Lower lobe of right lung (tissue), 2 donors: ENCODE data around the gene SELENOT. TPM values are rescaled to one million over a fixed set of nuclear protein-coding genes. Genes with fewer than 3 reads are reported as not detected.

Source experiments
- ATAC-seq, 2 donors: fragments of 200-7000 bp; cut with Tn5 transposase; one replicate each; pipeline ENCODE4 v1.9.1; 2020 to 2022; ENCODE audit warnings: mild to moderate bottlenecking in 2 of 2, moderate library complexity in 2 of 2
- DNase-seq: peaks from one replicate; pipeline ENCODE4 v3.0.0-alpha.2; 2020
- H3K27ac ChIP-seq: fragments of 200-600 bp; one replicate; pipeline ENCODE4 v1.8.0; 2022
- H3K27me3 ChIP-seq: fragments of 200-600 bp; one replicate; pipeline ENCODE4 v1.8.0; 2022; ENCODE audit warnings: low read depth
- H3K36me3 ChIP-seq: fragments of 200-600 bp; one replicate; pipeline ENCODE4 v1.8.0; 2022; ENCODE audit warnings: mild to moderate bottlenecking
- H3K4me1 ChIP-seq: fragments of 200-600 bp; one replicate; pipeline ENCODE4 v1.8.0; 2022
- H3K4me3 ChIP-seq: fragments of 200-600 bp; one replicate; pipeline ENCODE4 v1.8.0; 2022; ENCODE audit warnings: mild to moderate bottlenecking
- H3K9me3 ChIP-seq: fragments of 200-600 bp; one replicate; pipeline ENCODE4 v1.8.0; 2022
- intact Hi-C: fragments of 100-400 bp; cut with DNase I; formaldehyde crosslinking; loops from one replicate; pipeline ENCODE4 v1.11.0; 2022
- total RNA-seq: library from RNA; stranded (reverse); fragmentation: NEBNext Ultra II Directional; extraction: Animal tissue kit (Norgen Biotek cat#: 25700); gene quantifications from one replicate; pipeline ENCODE4 v1.2.1, GENCODE V29; 2021
- TF ChIP-seq, protein P1 (sequence below): fragments of 200-600 bp; IDR thresholded peaks from one replicate; pipeline ENCODE4 v1.8.0; 2022; ENCODE audit warnings: antibody characterized with exemption, mild to moderate bottlenecking
- donor health status: DM: no; HTN: yes; CAD: no; lungs with severe emphysema.

SELENOT gene
- total RNA-seq, 1 donor from 2014 or later: 107 TPM

DNA sequence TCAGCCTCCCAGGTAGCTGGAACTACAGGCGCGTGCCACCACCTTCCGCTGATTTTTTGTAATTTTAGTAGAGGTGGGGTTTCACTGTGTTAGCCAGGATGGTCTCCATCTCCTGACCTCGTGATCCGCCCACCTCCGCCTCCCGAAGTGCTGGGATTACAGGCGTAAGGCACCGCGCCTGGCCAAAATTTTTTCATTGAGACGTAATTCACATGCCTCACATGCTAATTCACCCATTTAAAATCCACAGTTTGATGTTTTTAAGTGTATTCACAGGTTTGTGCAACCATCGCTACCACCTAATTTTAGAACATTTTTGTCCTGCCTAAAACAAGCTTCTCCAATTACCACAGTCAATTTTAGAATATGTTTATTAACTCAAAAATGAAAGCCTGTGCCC lies 37.1 kb downstream of the SELENOT start:
- intact Hi-C loops: no loop called here
- Histone ChIP-seq H3K27ac (no peak overlapping the region), H3K9me3 (no peaks in the 10 kb centered on the region), H3K27me3 (no peaks in the 10 kb centered on the region), H3K4me1 (no peaks in the 10 kb centered on the region), H3K4me3 (no peak overlapping the region), H3K36me3 (no peaks in the 10 kb centered on the region)
- TF ChIP-seq, protein P1, sequence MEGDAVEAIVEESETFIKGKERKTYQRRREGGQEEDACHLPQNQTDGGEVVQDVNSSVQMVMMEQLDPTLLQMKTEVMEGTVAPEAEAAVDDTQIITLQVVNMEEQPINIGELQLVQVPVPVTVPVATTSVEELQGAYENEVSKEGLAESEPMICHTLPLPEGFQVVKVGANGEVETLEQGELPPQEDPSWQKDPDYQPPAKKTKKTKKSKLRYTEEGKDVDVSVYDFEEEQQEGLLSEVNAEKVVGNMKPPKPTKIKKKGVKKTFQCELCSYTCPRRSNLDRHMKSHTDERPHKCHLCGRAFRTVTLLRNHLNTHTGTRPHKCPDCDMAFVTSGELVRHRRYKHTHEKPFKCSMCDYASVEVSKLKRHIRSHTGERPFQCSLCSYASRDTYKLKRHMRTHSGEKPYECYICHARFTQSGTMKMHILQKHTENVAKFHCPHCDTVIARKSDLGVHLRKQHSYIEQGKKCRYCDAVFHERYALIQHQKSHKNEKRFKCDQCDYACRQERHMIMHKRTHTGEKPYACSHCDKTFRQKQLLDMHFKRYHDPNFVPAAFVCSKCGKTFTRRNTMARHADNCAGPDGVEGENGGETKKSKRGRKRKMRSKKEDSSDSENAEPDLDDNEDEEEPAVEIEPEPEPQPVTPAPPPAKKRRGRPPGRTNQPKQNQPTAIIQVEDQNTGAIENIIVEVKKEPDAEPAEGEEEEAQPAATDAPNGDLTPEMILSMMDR: no peak
- DNase-seq (no peak), ATAC-seq (no peak)

DNA sequence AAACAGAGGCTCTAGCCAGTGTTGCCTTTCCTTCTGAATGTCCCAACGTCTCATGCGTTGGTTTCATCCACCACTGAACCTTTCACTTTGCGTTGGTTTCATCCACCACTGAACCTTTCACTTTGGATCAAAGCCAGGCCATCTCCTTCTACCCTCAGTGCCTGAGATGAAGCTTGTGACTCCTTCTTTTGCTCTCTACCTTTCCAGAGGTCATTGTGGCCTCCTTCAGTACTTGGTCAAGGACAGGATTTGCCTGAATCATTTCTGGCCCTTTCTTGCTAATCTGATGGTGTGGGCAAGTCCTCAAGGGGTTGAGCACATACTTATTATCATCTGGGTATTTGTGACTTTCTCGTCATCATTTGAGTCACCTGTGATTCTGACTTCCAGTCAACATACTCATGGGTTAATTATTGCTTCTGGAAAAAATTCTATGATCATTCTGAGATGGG lies 50.0 kb downstream of the SELENOT start:
- no peak for ATAC-seq
- intact Hi-C loops: no loop called here
- H3K4me3 ChIP-seq: no peak overlapping the region
- no peaks in the 10 kb centered on the region for H3K9me3 ChIP-seq
- no peak overlapping the region for H3K27ac ChIP-seq
- H3K4me1 ChIP-seq: no peaks in the 10 kb centered on the region
- no peaks in the 10 kb centered on the region for H3K36me3 ChIP-seq
- DNase-seq: no peak
- H3K27me3 ChIP-seq: no peaks in the 10 kb centered on the region
- TF ChIP-seq, protein P1: no peak

DNA sequence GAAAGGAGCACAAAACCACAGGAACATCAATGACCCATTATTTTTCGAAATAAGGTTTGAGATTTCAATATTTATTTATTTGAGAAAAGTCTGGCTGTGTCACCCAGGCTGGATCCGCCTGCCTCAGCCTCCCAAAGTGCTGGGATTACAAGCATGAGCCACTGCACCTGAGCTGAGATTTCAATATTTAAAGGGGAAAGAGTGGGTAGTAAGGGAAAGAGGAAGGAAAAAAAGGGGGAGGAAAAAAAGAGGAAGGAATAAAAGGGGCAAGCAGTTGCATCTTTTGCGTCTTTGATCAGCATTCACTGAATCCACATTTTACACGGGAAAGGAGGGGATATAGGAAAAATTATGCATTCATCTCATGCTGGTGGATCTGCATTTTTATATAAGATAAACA lies 53.2 kb downstream of the SELENOT start:
- H3K9me3 ChIP-seq: no peaks in the 10 kb centered on the region
- H3K27ac ChIP-seq: no peak overlapping the region
- TF ChIP-seq, protein P1: no peak
- H3K4me3 ChIP-seq: no peak overlapping the region
- H3K4me1 ChIP-seq: no peaks in the 10 kb centered on the region
- DNase-seq (no peak), ATAC-seq (no peak)
- no peaks in the 10 kb centered on the region for H3K27me3 ChIP-seq
- intact Hi-C loops: no loop called here
- H3K36me3 ChIP-seq: no peaks in the 10 kb centered on the region

DNA sequence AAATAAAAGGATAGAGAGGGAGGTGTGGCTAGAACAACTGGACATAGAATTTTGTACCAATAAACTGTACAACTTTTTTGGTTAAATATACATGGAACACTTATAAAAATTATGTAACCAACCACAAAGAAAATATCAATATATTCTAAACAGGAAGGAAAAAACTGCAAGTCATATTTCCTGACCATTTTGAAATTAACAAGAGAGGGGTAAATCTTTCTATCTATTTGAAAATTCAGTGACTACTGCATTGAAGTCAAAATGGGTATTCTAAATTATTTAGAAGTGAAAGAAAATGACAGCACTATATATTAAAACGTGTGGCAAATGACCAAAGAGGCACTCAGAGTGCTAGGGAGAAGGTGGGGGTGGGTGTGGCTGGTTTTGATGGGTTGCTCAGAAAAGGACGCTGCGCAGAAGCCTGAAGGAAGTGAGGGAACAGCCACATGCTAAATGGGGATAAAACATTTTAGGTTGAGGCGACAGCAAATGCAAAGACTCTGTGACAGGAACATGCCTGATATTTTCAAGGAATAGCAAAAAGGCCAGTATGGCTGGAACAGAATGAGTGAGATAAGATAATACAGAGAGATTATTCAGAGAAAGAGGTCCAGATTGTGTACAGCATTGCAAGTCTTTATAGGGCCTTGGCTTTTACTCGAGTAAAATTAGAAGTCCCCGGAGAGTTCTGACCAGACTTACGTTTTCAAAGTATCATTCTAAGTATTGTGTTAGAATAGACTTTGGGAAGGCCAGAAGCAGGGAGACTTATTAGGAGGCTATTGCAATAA lies 59.5 kb downstream of the SELENOT start:
- no peak overlapping the region for H3K27ac ChIP-seq
- TF ChIP-seq, protein P1: no peak
- H3K9me3 ChIP-seq: no peaks in the 10 kb centered on the region
- H3K4me1 ChIP-seq: no peaks in the 10 kb centered on the region
- no peak for ATAC-seq
- intact Hi-C loops: no loop called here
- H3K27me3 ChIP-seq: no peaks in the 10 kb centered on the region
- no peak overlapping the region for H3K4me3 ChIP-seq
- DNase-seq: no peak
- no peaks in the 10 kb centered on the region for H3K36me3 ChIP-seq

DNA sequence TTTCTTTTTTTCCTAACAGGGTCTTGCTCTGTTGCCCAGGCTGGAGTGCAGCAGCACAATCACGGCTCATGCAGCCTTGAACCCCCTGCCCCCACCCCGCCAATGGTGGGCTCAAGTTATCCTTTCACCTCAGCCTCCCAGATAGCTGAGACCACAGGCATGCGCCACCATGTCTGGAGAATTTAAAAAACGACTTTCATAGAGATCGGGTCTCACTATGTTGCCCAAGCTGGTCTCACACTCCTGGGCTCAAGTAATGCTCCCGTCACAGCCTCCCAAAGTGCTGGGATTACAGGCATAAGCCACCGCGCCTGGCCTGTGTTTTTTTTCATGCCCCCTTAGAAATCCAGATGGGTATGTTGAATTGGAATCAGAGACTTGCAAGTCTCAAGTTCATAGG lies 60.3 kb downstream of the SELENOT start:
- H3K27ac ChIP-seq: no peak overlapping the region
- H3K27me3 ChIP-seq: no peaks in the 10 kb centered on the region
- DNase-seq: no peak
- no peaks in the 10 kb centered on the region for H3K9me3 ChIP-seq
- H3K4me1 ChIP-seq: no peaks in the 10 kb centered on the region
- no peak for ATAC-seq
- intact Hi-C loops: no loop called here
- no peaks in the 10 kb centered on the region for H3K36me3 ChIP-seq
- no peak overlapping the region for H3K4me3 ChIP-seq
- TF ChIP-seq, protein P1: no peak
